Thyroid gland (tissue), 4 donors: Measurements from ENCODE around the gene ZNF513.

Experiments
- CTCF ChIP-seq, 6 experiments: fragments of 200-600 bp in 3 of 6; fragments of 450-650 bp in 3 of 6; sonication (generic) in 3 of 6; IDR thresholded peaks; one replicate each; pipeline ENCODE4 v1.5.1; 2016 to 2019; ENCODE audit warnings: antibody characterized with exemption in 6 of 6, mild to moderate bottlenecking in 2 of 6, inconsistent platforms in 1 of 6, moderate library complexity in 1 of 6
- POLR2A ChIP-seq, 2 donors: fragments of 450-650 bp; IDR thresholded peaks; one replicate each; pipeline ENCODE4 v1.6.1; 2017; ENCODE audit warnings: antibody characterized with exemption in 2 of 2, mild to moderate bottlenecking in 2 of 2, moderate library complexity in 1 of 2

- TF ChIP-seq CTCF (IDR thresholded peaks at IDR 0.05) = no peak
- no peak for TF ChIP-seq POLR2A (IDR thresholded peaks at IDR 0.05)
Observed at GRCh38 chr2:27350106-27350693, 30.3 kb downstream of the ZNF513 start.
